Neural cell (in vitro differentiated cells): ENCODE measurements around the gene ZNF500. TPM values are rescaled to one million over a fixed set of nuclear protein-coding genes. Genes with fewer than 3 reads are reported as not detected.

Experiments
- H2AFZ ChIP-seq: fragments of 200-600, 300-800 bp; sonication (generic), shearing (Covaris generic); 2 replicates; pipeline ENCODE4 v1.6.0; 2014; ENCODE audit warnings: low read depth, mild to moderate bottlenecking, antibody characterized with exemption, low read length, moderate library complexity
- H3F3A ChIP-seq: fragments of 200-600 bp; shearing (Covaris generic); 2 replicates; pipeline ENCODE4 v1.6.1; 2016; ENCODE audit warnings: mild to moderate bottlenecking, moderate library complexity, mixed read lengths, antibody characterized with exemption, low read length; ENCODE audit not compliant: insufficient read depth, poor library complexity, severe bottlenecking
- H3K27ac ChIP-seq: fragments of 200-600, 300-800 bp; sonication (generic), shearing (Covaris generic); 2 replicates; pipeline ENCODE4 v1.5.1; 2014; ENCODE audit warnings: mild to moderate bottlenecking, low read length, moderate library complexity
- H3K27me3 ChIP-seq: fragments of 300-800, 200-600 bp; sonication (generic), shearing (Covaris generic); 2 replicates; pipeline ENCODE4 v1.6.0; 2014; ENCODE audit warnings: mild to moderate bottlenecking, low read depth, low read length, moderate library complexity; ENCODE audit not compliant: insufficient read depth
- H3K36me3 ChIP-seq: fragments of 300-800, 200-600 bp; sonication (generic), shearing (Covaris generic); 2 replicates; pipeline ENCODE4 v1.5.1; 2014; ENCODE audit warnings: mild to moderate bottlenecking, antibody characterized with exemption, low read length, moderate library complexity; ENCODE audit not compliant: insufficient read depth
- H3K4me2 ChIP-seq: fragments of 300-800, 200-600 bp; sonication (generic), shearing (Covaris generic); 2 replicates; pipeline ENCODE4 v1.6.0; 2014; ENCODE audit warnings: mild to moderate bottlenecking, low read length
- H3K4me3 ChIP-seq: fragments of 300-800, 200-600 bp; sonication (generic), shearing (Covaris generic); 2 replicates; pipeline ENCODE4 v1.5.1; 2014; ENCODE audit warnings: mild to moderate bottlenecking, low read length, moderate library complexity
- H3K79me2 ChIP-seq: fragments of 200-600 bp; shearing (Covaris generic); replicated peaks from 2 replicates; pipeline ENCODE4 v1.6.0; 2014; ENCODE audit warnings: mild to moderate bottlenecking, low read length, moderate library complexity; ENCODE audit not compliant: insufficient read depth
- H3K9ac ChIP-seq: fragments of 300-800, 200-600 bp; sonication (generic), shearing (Covaris generic); 2 replicates; pipeline ENCODE4 v1.6.1; 2016; ENCODE audit warnings: mild to moderate bottlenecking, low read length, mixed read lengths
- H3K9me2 ChIP-seq: fragments of 200-600 bp; shearing (Covaris generic); 2 replicates; pipeline ENCODE4 v1.6.1; 2016; ENCODE audit warnings: mild to moderate bottlenecking, low read length, mixed read lengths; ENCODE audit not compliant: insufficient read depth
- H3K9me3 ChIP-seq: fragments of 200-600, 300-800 bp; sonication (generic), shearing (Covaris generic); 2 replicates; pipeline ENCODE4 v1.6.1; 2016; ENCODE audit warnings: mild to moderate bottlenecking, mixed run types, low read length, moderate library complexity, mixed read lengths
- H4K20me1 ChIP-seq: fragments of 200-600 bp; shearing (Covaris generic); 2 replicates; pipeline ENCODE4 v1.6.1; 2016; ENCODE audit warnings: mild to moderate bottlenecking, mixed run types; ENCODE audit not compliant: insufficient read depth
- CTCF ChIP-seq: fragments of 450-650 bp; IDR thresholded peaks from 2 replicates; pipeline ENCODE4 v1.5.1; 2014; ENCODE audit warnings: antibody characterized with exemption, mild to moderate bottlenecking, moderate library complexity; ENCODE audit not compliant: poor library complexity, severe bottlenecking
- EP300 ChIP-seq: fragments of 450-650 bp; conservative IDR thresholded peaks from 2 replicates; pipeline ENCODE4 v1.6.1; 2014; ENCODE audit warnings: antibody characterized with exemption, mild to moderate bottlenecking, moderate library complexity; ENCODE audit not compliant: poor library complexity, severe bottlenecking
- EZH2 ChIP-seq: fragments of 200-600, 300-800 bp; shearing (Covaris generic), sonication (generic); IDR thresholded peaks from 2 replicates; pipeline ENCODE4 v1.6.1; 2014; ENCODE audit warnings: antibody characterized with exemption, low read length, borderline replicate concordance, mild to moderate bottlenecking; ENCODE audit not compliant: insufficient read depth, poor library complexity, severe bottlenecking
- MXI1 ChIP-seq: fragments of 450-650 bp; conservative IDR thresholded peaks from 2 replicates; pipeline ENCODE4 v1.6.1; 2014; ENCODE audit warnings: antibody characterized with exemption, mild to moderate bottlenecking; ENCODE audit not compliant: poor library complexity, severe bottlenecking
- POLR2AphosphoS5 ChIP-seq: IDR thresholded peaks from 2 replicates; pipeline ENCODE4 v1.6.1; 2012
- RAD21 ChIP-seq: fragments of 450-650 bp; conservative IDR thresholded peaks from 2 replicates; pipeline ENCODE4 v1.6.1; 2014; ENCODE audit warnings: antibody characterized with exemption, mild to moderate bottlenecking, moderate library complexity
- REST ChIP-seq: IDR thresholded peaks from 2 replicates; pipeline ENCODE4 v1.6.1; 2012; ENCODE audit warnings: borderline replicate concordance
- SMC3 ChIP-seq: fragments of 450-650 bp; conservative IDR thresholded peaks from 2 replicates; pipeline ENCODE4 v1.6.1; 2014; ENCODE audit warnings: antibody characterized with exemption, mild to moderate bottlenecking, moderate library complexity; ENCODE audit not compliant: poor library complexity
- TAF1 ChIP-seq: IDR thresholded peaks from 2 replicates; pipeline ENCODE4 v1.6.1; 2012; ENCODE audit warnings: low read depth
- polyA plus RNA-seq: library from polyadenylated mRNA; depleted of rRNA; stranded (reverse); fragments of >200 nt; gene quantifications from 2 replicates; pipeline ENCODE4 v1.2.3, GENCODE V29; 2014

Gene ZNF500
- polyA plus RNA-seq, 1 donor from 2014 or later = 16.0 TPM

- H3K9ac ChIP-seq = no peak overlapping the region
- no peak overlapping the region for H3K4me3 ChIP-seq
- H3K79me2 ChIP-seq = no peaks in the 10 kb centered on the region
- H4K20me1 ChIP-seq = no peaks in the 10 kb centered on the region
- H3K9me2 ChIP-seq = no peaks in the 10 kb centered on the region
- no peaks in the 10 kb centered on the region for H3K27me3 ChIP-seq
- H3K4me2 ChIP-seq = no peak overlapping the region
- H3K36me3 ChIP-seq = no peaks in the 10 kb centered on the region
- no peak overlapping the region for H2AFZ ChIP-seq
- H3F3A ChIP-seq = no peaks in the 10 kb centered on the region
- no peaks in the 10 kb centered on the region for H3K9me3 ChIP-seq
- TF ChIP-seq RAD21 (no peak), REST (no peak), TAF1 (no peak), EZH2 (no peak), POLR2AphosphoS5 (no peak), SMC3 (no peak)
- H3K27ac ChIP-seq = no peak overlapping the region
These were observed 53.1 kb downstream of the ZNF500 start for GRCh38 chr16:4713663-4714501.

GRCh38 chr16:4709481-4709880, 57.5 kb downstream of the ZNF500 start:
- no peaks in the 10 kb centered on the region for H3F3A ChIP-seq
- H3K36me3 ChIP-seq = no peaks in the 10 kb centered on the region
- H3K79me2 ChIP-seq = no peaks in the 10 kb centered on the region
- no peak overlapping the region for H3K4me2 ChIP-seq
- H3K9me2 ChIP-seq = no peaks in the 10 kb centered on the region
- H3K9me3 ChIP-seq = no peaks in the 10 kb centered on the region
- no peak overlapping the region for H3K4me3 ChIP-seq
- H2AFZ ChIP-seq = no peak overlapping the region
- H3K9ac ChIP-seq = no peak overlapping the region
- H3K27ac ChIP-seq = no peak overlapping the region
- no peak for TF ChIP-seq TAF1
- TF ChIP-seq EZH2 = no peak
- TF ChIP-seq MXI1 = no peak
- TF ChIP-seq CTCF = no peak
- TF ChIP-seq RAD21 = no peak
- no peak for TF ChIP-seq EP300
- TF ChIP-seq SMC3 = no peak
- TF ChIP-seq POLR2AphosphoS5 = no peak
- no peak for TF ChIP-seq REST
- no peaks in the 10 kb centered on the region for H4K20me1 ChIP-seq
- H3K27me3 ChIP-seq = no peaks in the 10 kb centered on the region
